GM10248 (cell line): ENCODE measurements around the gene ITGA1.

Experiments
- CTCF ChIA-PET: fragments of 300-600 bp; sonication (Branson Sonifier 250); formaldehyde crosslinking; extraction: SDS; loops from one replicate; lab custom pipeline; 2021; ENCODE audit warnings: antibody characterized with exemption; lab: Yijun Ruan, JAX
- POLR2A ChIA-PET: fragments of 350-650 bp; sonication (Branson Sonifier 250); formaldehyde crosslinking; extraction: SDS; loops from one replicate; lab custom pipeline; 2020; ENCODE audit warnings: antibody characterized with exemption; lab: Yijun Ruan, JAX
- DNase-seq: peaks from one replicate; pipeline ENCODE4 v3.0.0; 2012; ENCODE audit errors: extremely low spot score
- TF ChIP-seq, protein P1 (sequence below): IDR thresholded peaks from 2 replicates; pipeline ENCODE4 v1.5.1; 2012; ENCODE audit warnings: mild to moderate bottlenecking, low read depth; ENCODE audit errors: extremely low read depth, missing control alignments, control extremely low read depth

The ITGA1 gene

GRCh38 chr5:52985306-52985705 lies 197.6 kb downstream of the ITGA1 start:
- POLR2A ChIA-PET = no interaction called here
- no peak for DNase-seq
- CTCF ChIA-PET = interaction anchor here (1.2 kb wide), 1 partner anchor 24 kb away, joined by 3 read pairs; no protein-coding TSS in a partner anchor
- TF ChIP-seq, protein P1, sequence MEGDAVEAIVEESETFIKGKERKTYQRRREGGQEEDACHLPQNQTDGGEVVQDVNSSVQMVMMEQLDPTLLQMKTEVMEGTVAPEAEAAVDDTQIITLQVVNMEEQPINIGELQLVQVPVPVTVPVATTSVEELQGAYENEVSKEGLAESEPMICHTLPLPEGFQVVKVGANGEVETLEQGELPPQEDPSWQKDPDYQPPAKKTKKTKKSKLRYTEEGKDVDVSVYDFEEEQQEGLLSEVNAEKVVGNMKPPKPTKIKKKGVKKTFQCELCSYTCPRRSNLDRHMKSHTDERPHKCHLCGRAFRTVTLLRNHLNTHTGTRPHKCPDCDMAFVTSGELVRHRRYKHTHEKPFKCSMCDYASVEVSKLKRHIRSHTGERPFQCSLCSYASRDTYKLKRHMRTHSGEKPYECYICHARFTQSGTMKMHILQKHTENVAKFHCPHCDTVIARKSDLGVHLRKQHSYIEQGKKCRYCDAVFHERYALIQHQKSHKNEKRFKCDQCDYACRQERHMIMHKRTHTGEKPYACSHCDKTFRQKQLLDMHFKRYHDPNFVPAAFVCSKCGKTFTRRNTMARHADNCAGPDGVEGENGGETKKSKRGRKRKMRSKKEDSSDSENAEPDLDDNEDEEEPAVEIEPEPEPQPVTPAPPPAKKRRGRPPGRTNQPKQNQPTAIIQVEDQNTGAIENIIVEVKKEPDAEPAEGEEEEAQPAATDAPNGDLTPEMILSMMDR = no peak

GRCh38 chr5:52987711-52988331 lies 200.1 kb downstream of the ITGA1 start:
- CTCF ChIA-PET = interaction anchor here (1.0 to 1.5 kb wide), 2 partner anchors 11 to 39 kb away, joined by 4 to 5 read pairs; no protein-coding TSS in a partner anchor
- TF ChIP-seq, protein P1 = no peak
- no peak for DNase-seq
- POLR2A ChIA-PET = no interaction called here

DNA sequence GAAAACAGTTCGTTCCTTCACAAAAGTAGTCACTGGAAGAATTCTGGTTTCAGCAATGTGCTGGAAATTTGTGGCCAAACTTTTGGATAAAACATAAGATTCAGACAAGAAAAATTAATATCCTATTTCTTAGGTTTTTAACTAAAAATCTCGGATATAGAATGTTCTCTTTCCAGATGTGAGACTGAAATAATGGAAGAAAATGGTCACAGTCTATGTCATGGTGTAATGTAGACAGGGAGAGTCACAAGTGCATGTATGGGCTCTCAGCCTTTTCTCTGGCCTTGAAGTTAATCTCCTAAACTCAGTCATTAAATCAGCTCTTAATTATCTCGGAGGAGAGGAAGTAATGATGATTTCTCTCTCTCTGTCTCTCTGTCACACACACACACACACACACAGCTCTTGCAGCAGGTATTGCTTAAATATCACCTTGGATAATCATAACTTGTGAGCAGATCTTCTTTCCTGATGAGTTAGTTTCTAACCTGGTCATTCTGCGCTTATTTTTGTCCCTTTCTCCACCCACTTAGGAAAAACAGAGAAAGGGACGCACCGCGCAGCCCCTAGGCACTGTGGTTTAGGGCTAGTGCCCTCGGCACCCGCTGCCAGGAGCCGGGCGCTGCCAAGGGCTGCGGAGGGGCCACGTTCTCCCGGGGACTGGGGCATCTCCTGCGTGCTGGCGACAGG lies 200.8 kb downstream of the ITGA1 start:
- CTCF ChIA-PET = interaction anchor here (1.0 to 1.5 kb wide), 2 partner anchors 11 to 40 kb away, joined by 4 to 5 read pairs; no protein-coding TSS in a partner anchor
- DNase-seq = no peak
- POLR2A ChIA-PET = no interaction called here
- TF ChIP-seq, protein P1 = no peak

DNA sequence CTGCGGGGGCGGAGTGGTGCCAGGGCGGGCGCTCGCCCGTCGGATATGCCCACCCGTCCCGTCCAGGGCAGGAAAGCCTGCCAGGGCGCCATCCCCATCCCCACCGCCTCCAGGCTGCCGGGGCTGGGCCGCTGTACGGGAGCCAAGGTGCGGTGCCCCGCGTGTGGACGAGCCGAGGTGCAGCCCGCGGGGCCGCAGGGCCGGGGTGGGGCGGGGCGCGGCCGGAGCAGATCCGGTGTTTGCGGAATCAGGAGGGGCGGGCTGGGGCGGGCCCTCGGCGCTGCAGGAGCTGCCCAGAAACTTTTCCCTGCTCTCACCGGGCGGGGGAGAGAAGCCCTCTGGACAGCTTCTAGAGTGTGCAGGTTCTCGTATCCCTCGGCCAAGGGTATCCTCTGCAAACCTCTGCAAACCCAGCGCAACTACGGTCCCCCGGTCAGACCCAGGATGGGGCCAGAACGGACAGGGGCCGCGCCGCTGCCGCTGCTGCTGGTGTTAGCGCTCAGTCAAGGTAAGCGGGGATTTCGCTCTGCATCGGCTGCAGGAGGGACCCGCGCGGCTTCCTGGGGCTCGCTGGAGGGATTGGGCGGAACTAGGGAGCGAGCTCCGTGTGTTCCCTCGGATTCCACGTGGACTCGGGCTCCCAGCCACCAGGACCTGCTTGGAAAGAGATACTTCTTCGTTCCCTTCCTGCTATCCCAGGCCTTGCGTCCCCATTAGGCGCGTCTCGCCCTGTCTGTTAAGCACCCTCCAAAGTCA lies 201.5 kb downstream of the ITGA1 start, which contains the start of gene ITGA2:
Gene ITGA2 (plus strand): TSS at position 328 of the 756 bp plus-strand sequence. CDS start 117 bp downstream, at position 445.
- CTCF ChIA-PET = interaction anchor here (0.7 kb wide), 1 partner anchor 103 kb away, joined by 3 read pairs; no protein-coding TSS in a partner anchor

GRCh38 chr5:52989781-52990527 lies 202.2 kb downstream of the ITGA1 start:
- DNase-seq = peak; percentile 39
- TF ChIP-seq, protein P1 = peak; percentile 22
- CTCF ChIA-PET = interaction anchor here (0.7 to 1.7 kb wide), 4 partner anchors 9 to 102 kb away, joined by 3 to 6 read pairs (median 3); no protein-coding TSS in a partner anchor
- POLR2A ChIA-PET = no interaction called here

More for the DNA sequence above, 201.5 kb downstream of the ITGA1 start, which contains the start of gene ITGA2:
- POLR2A ChIA-PET = no interaction called here
- DNase-seq = peak; percentile 47
- TF ChIP-seq, protein P1 = no peak

DNA sequence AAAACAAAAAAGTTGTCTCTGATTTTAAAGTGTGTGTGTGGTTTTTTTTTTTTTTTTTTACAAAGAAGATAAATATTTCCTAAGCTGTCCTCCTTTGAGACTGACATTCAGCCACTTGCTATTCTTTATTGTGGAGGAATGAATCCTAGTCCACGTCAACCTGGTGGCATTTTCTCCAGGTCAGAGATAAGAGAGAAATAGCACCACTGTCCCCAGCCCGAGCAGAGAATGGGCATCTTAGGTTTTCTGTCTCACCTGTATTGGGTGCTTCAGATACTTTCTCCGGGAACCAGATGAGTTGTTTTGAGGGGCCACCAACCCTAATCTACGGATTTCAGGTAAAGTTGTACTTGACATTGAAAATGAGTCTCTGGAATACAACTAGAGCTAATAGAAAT lies 202.8 kb downstream of the ITGA1 start:
- POLR2A ChIA-PET = no interaction called here
- TF ChIP-seq, protein P1 = no peak
- CTCF ChIA-PET = interaction anchor here (0.7 to 1.7 kb wide), 4 partner anchors 8 to 42 kb away, joined by 3 to 6 read pairs (median 3); no protein-coding TSS in a partner anchor
- DNase-seq = no peak
